Effector memory CD4-positive, alpha-beta T cell (primary cell): Measurements from ENCODE around the gene TMEM131L.
"Not testable (repeated sequence)": the region's sequence is repeated elsewhere in the genome, so short reads cannot be mapped to it uniquely, and the experiment has no call there.

Experiments used
- DNase-seq, 3 donors: peaks; one replicate each; pipeline ENCODE4 v3.0.0-alpha.2; 2020
- H3K27ac ChIP-seq: 2 replicates; pipeline ENCODE4 v1.7.0; 2013; ENCODE audit warnings: mild to moderate bottlenecking, low read length, moderate library complexity; ENCODE audit not compliant: insufficient read depth, poor library complexity, severe bottlenecking
- H3K27me3 ChIP-seq: replicated peaks from 2 replicates; pipeline ENCODE4 v1.7.0; 2013; ENCODE audit warnings: mild to moderate bottlenecking, low read length; ENCODE audit not compliant: insufficient read depth, control insufficient read depth, poor library complexity, severe bottlenecking
- H3K36me3 ChIP-seq: 2 replicates; pipeline ENCODE4 v1.7.0; 2013; ENCODE audit warnings: mild to moderate bottlenecking, low read length, moderate library complexity; ENCODE audit not compliant: control insufficient read depth, insufficient read depth
- H3K4me1 ChIP-seq: 2 replicates; pipeline ENCODE4 v1.7.0; 2013; ENCODE audit warnings: low read length, mild to moderate bottlenecking; ENCODE audit not compliant: control insufficient read depth, insufficient read depth, poor library complexity, severe bottlenecking
- H3K4me3 ChIP-seq: 2 replicates; pipeline ENCODE4 v1.7.0; 2013; ENCODE audit warnings: low read length, low read depth, mild to moderate bottlenecking; ENCODE audit not compliant: insufficient read depth, poor library complexity, severe bottlenecking
- H3K9me3 ChIP-seq: 2 replicates; pipeline ENCODE4 v1.7.0; 2013; ENCODE audit warnings: mild to moderate bottlenecking, low read length, moderate library complexity; ENCODE audit not compliant: control insufficient read depth

TMEM131L gene

DNA sequence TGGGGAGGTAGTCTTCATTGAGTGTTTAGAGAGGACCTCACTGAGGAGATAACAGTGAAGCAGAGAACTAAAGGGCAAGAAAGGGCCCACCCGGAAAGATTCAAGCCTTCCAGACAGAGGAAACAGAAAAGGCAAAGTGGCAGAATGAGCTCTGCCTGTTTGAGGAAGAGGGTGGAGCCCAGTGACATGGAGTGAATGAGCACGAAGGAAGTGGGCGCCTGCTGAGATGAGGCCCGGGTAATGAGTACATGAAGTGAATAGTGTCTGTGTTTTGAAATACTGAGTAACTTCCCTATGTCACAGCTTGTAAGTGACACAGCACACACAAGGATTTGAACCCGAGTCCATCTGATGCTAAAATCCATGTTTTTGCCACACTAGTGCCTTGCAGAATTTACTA, 185.4 kb downstream of the TMEM131L start:
- H3K9me3 ChIP-seq: no peaks in the 10 kb centered on the region
- H3K4me3 ChIP-seq: no peak overlapping the region
- peaks cover 13% of the 10 kb centered on the region for H3K4me1 ChIP-seq
- no peaks in the 10 kb centered on the region for H3K36me3 ChIP-seq
- H3K27ac ChIP-seq: no peak overlapping the region
- peak in 2 of 3 donors; percentile 8 for DNase-seq
- H3K27me3 ChIP-seq: no peaks in the 10 kb centered on the region

GRCh38 chr4:153652051-153652784, 186.1 kb downstream of the TMEM131L start:
- H3K36me3 ChIP-seq: no peaks in the 10 kb centered on the region
- H3K9me3 ChIP-seq: no peaks in the 10 kb centered on the region
- peaks cover 13% of the 10 kb centered on the region for H3K4me1 ChIP-seq
- no peaks in the 10 kb centered on the region for H3K27me3 ChIP-seq
- no peak overlapping the region for H3K27ac ChIP-seq
- no peak overlapping the region for H3K4me3 ChIP-seq
- DNase-seq: no peak

- Histone ChIP-seq H3K27ac (no peak overlapping the region), H3K36me3 (no peaks in the 10 kb centered on the region)
These were observed 188.9 kb downstream of the TMEM131L start for GRCh38 chr4:153655002-153655541.

DNA sequence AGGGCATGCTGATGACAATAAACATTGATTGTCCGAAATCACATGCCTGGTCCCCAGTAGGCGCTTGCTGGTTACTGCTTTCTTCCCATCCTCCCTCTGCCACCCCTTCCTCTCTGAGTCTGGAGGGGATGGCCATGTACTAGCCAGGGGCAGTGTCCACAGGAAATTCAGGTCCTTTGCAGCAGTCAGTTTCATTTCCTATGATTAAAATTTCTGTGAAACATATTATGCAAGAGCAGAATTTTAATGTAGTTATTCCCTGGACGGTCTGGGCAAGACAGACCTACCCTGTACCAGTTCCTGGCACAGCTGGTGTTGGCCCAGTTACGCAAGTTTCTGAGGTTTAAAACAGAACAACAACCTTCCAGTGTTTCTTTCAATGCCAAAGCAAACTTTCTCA, 189.8 kb downstream of the TMEM131L start:
- no peaks in the 10 kb centered on the region for H3K27me3 ChIP-seq
- H3K4me1 ChIP-seq: peaks cover 13% of the 10 kb centered on the region
- H3K4me3 ChIP-seq: no peak overlapping the region
- no peak overlapping the region for H3K27ac ChIP-seq
- no peak for DNase-seq
- H3K36me3 ChIP-seq: no peaks in the 10 kb centered on the region
- no peaks in the 10 kb centered on the region for H3K9me3 ChIP-seq

More at GRCh38 chr4:153655002-153655541, 188.9 kb downstream of the TMEM131L start:
- H3K27me3 ChIP-seq: no peaks in the 10 kb centered on the region
- H3K4me1 ChIP-seq: peaks cover 13% of the 10 kb centered on the region
- no peaks in the 10 kb centered on the region for H3K9me3 ChIP-seq
- no peak for DNase-seq
- H3K4me3 ChIP-seq: no peak overlapping the region

DNA sequence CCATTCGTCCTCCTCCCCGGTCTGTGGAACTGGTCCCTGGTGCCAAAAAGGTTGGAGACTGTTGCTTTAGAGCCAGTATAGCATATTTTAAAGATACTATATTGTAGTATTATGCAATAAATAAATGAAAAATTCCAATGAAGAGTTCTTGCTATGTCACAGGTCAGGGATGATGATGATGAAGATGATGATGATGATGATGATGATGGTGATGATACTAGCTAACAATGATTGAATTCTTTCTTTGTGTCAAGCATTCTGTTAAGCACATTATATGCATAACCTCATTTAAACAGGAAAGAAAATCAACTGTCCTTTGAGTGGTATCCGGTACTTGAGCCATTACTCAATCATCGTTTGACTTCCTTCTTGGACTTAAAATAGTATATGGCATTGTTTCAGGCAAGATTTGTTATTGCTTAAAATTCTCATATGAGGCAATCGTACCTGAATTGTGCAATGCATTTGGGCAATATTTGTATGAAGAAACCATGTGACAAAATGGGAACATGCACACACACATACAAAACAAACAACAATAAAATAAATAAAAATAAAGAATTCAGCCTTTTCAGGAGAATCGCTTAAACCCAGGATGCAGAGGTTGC, 195.2 kb downstream of the TMEM131L start:
- Histone ChIP-seq H3K9me3 (no peaks in the 10 kb centered on the region), H3K27ac (no peak overlapping the region), H3K4me1 (no peaks in the 10 kb centered on the region), H3K4me3 (no peak overlapping the region), H3K36me3 (no peaks in the 10 kb centered on the region), H3K27me3 (no peaks in the 10 kb centered on the region)
- no peak for DNase-seq

DNA sequence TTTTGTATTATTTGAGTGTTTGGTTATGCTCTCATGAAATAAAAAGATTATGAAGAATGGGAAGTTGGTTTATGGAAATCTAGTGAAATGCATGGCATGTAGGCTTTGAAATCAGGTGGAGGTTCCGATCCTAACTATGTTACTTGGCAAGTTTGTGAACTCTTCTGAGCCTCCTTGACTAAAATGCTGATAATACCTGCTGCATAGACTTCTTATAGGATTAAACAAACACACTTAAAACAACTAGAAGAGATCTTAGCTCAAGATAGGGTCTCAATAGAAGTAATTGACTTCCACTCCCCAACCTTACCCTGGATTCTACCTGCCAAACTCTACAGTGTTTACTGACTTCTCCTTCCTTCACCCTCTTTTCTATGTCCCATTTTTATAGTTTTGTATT, 195.7 kb downstream of the TMEM131L start:
- Histone ChIP-seq H3K4me1 (no peaks in the 10 kb centered on the region), H3K27ac (no peak overlapping the region)

DNA sequence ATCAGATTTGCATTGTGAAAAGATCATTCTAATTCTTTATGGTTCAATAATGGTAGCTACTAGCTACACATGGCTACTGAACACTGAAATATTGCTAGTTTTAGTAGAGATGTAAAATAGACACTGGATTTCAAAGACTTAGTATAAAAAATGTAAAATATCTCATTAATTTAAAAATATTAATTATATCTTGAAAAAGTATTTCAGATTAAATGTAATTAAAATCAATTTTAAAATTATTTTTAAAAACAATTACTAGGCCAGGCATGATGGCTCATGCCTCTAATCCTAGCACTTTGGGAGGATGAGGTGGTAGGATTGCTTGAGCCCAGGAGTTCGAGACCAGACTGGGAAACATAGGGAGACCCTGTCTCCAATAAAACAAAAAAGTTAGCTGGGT, 197.5 kb downstream of the TMEM131L start:
- Histone ChIP-seq H3K27me3 (no peaks in the 10 kb centered on the region), H3K4me1 (no peaks in the 10 kb centered on the region), H3K27ac (no peak overlapping the region), H3K36me3 (no peaks in the 10 kb centered on the region), H3K4me3 (no peak overlapping the region), H3K9me3 (no peaks in the 10 kb centered on the region)
- DNase-seq: no peak

More for the DNA sequence above, 195.7 kb downstream of the TMEM131L start:
- no peaks in the 10 kb centered on the region for H3K9me3 ChIP-seq
- no peak overlapping the region for H3K4me3 ChIP-seq
- H3K27me3 ChIP-seq: no peaks in the 10 kb centered on the region
- no peak for DNase-seq
- no peaks in the 10 kb centered on the region for H3K36me3 ChIP-seq

- not testable (repeated sequence) for H3K36me3 ChIP-seq, H3K27me3 ChIP-seq, H3K4me3 ChIP-seq, H3K27ac ChIP-seq, H3K9me3 ChIP-seq, DNase-seq, H3K4me1 ChIP-seq
These were observed 200.3 kb downstream of the TMEM131L start for GRCh38 chr4:153666505-153666904.

DNA sequence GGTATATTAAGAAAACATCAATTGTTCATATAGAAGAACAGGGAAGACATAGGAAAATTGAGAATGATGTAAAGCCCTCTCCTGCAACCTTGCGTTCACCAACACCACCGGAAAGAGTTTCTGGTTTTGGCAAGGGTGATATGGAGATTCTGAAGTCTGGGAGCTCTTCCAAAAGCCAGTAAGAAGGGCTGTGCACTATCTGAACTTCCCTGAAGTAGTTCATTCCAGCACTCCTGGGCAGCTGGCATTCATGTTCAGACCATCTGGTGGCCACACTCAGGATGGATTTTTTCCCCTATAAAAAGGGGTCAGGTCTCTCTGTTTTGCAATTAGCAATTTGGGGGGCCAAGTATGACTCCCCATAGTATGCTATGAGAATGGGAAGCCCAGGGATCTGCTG, 202.5 kb downstream of the TMEM131L start:
- H3K4me1 ChIP-seq: no peaks in the 10 kb centered on the region
- no peak overlapping the region for H3K4me3 ChIP-seq
- H3K9me3 ChIP-seq: no peaks in the 10 kb centered on the region
- H3K27me3 ChIP-seq: no peaks in the 10 kb centered on the region
- DNase-seq: no peak
- no peak overlapping the region for H3K27ac ChIP-seq
- H3K36me3 ChIP-seq: no peaks in the 10 kb centered on the region

GRCh38 chr4:153669838-153670237, 203.7 kb downstream of the TMEM131L start:
- no peak overlapping the region for H3K4me3 ChIP-seq
- H3K27ac ChIP-seq: no peak overlapping the region
- no peaks in the 10 kb centered on the region for H3K36me3 ChIP-seq
- no peaks in the 10 kb centered on the region for H3K4me1 ChIP-seq
- DNase-seq: no peak
- no peaks in the 10 kb centered on the region for H3K9me3 ChIP-seq
- H3K27me3 ChIP-seq: no peaks in the 10 kb centered on the region
